ENCODE measurements around the gene BRD3. TPM values are rescaled to one million over a fixed set of nuclear protein-coding genes. Genes with fewer than 3 reads are reported as not detected.
A peak's percentile ranks its signal among the peaks of the same experiment; 100 is the strongest.
"Not testable (repeated sequence)": the region's sequence is repeated elsewhere in the genome, so short reads cannot be mapped to it uniquely, and the experiment has no call there.

The BRD3 gene
- total and polyA plus RNA-seq, 2 donors from 2014 or later: 7.7 to 46.2 TPM

DNA sequence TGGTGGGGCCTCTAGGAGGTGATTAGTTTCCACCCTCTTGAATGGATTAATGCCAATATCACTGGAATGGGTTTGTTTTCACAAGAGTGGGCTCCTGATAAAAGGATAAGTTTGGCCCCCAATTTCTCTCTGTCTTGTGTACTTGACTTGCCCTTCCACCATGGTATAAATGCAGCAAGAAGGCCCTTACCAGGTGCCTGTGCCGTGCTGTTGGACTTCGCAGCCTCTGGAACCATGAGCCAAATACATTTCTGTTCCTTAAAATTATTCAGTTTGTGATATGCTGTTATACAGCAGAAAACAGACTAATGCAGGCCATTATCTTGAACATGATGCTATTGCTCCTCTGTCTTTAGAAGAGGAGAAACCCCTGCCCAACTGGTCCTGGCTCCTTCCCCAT lies 17.8 kb upstream of the BRD3 start:
- intact Hi-C loops (cut with DNase I): no loop called here
- no peak for FAIRE-seq
- Histone ChIP-seq H3K4me1 (ENCODE audit: control insufficient read depth in 2 of 3, insufficient read depth in 2 of 3, low read depth in 1 of 3, low read length in 3 of 3) (no peaks in the 10 kb centered on the region), H3K4me3 (ENCODE audit: low read length in 3 of 3) (no peak overlapping the region), H3K9ac (ENCODE audit: low read length in 3 of 3) (no peak overlapping the region), H3K9me3 (ENCODE audit: control insufficient read depth in 2 of 3, insufficient read depth in 1 of 3, low read length in 3 of 3) (peaks cover 0 to 3% (median 2%) of the 10 kb centered on the region in 3 donors), H3K36me3 (ENCODE audit: control insufficient read depth in 2 of 3, insufficient read depth in 3 of 3, low read length in 3 of 3) (no peaks in the 10 kb centered on the region), H3K27me3 (ENCODE audit: control insufficient read depth, insufficient read depth, low read length) (no peaks in the 10 kb centered on the region), H3K27ac (ENCODE audit: low read depth in 2 of 2, low read length in 2 of 2) (no peak overlapping the region)
- TF ChIP-seq, protein P1, sequence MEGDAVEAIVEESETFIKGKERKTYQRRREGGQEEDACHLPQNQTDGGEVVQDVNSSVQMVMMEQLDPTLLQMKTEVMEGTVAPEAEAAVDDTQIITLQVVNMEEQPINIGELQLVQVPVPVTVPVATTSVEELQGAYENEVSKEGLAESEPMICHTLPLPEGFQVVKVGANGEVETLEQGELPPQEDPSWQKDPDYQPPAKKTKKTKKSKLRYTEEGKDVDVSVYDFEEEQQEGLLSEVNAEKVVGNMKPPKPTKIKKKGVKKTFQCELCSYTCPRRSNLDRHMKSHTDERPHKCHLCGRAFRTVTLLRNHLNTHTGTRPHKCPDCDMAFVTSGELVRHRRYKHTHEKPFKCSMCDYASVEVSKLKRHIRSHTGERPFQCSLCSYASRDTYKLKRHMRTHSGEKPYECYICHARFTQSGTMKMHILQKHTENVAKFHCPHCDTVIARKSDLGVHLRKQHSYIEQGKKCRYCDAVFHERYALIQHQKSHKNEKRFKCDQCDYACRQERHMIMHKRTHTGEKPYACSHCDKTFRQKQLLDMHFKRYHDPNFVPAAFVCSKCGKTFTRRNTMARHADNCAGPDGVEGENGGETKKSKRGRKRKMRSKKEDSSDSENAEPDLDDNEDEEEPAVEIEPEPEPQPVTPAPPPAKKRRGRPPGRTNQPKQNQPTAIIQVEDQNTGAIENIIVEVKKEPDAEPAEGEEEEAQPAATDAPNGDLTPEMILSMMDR (IDR thresholded peaks at IDR 0.05; ENCODE audit: borderline replicate concordance, extremely low read depth, insufficient read depth): no peak
- DNase-seq: no peak

DNA sequence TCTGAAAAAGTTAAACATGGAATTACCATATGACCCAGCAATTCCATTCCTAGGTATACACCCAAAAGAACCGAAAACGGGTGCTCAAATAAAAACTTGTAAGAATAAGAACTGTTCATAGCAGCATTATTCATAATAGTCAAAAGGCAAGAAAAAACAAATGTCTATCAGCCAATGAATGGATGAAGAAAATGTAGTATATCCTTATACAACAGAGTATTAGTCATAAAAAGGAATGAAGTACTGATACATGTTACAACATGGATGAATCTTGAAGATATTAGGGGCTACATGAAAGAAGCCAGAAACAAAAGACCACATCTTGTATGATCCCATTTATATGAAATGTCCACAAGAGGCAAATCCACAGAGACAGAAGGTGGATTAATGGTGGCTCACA lies 15.6 kb upstream of the BRD3 start:
- TF ChIP-seq, protein P1 (IDR thresholded peaks at IDR 0.05; ENCODE audit: borderline replicate concordance, extremely low read depth, insufficient read depth): no peak
- Histone ChIP-seq H3K4me3 (ENCODE audit: low read length in 3 of 3) (no peak overlapping the region), H3K4me1 (ENCODE audit: control insufficient read depth in 2 of 3, insufficient read depth in 2 of 3, low read depth in 1 of 3, low read length in 3 of 3) (no peaks in the 10 kb centered on the region), H3K9ac (ENCODE audit: low read length in 3 of 3) (no peak overlapping the region), H3K9me3 (ENCODE audit: control insufficient read depth in 2 of 3, insufficient read depth in 1 of 3, low read length in 3 of 3) (peaks cover 0 to 8% (median 2%) of the 10 kb centered on the region in 3 donors), H3K27ac (ENCODE audit: low read depth in 2 of 2, low read length in 2 of 2) (no peak overlapping the region), H3K27me3 (ENCODE audit: control insufficient read depth, insufficient read depth, low read length) (no peaks in the 10 kb centered on the region), H3K36me3 (ENCODE audit: control insufficient read depth in 2 of 3, insufficient read depth in 3 of 3, low read length in 3 of 3) (no peaks in the 10 kb centered on the region)
- intact Hi-C loops (cut with DNase I): no loop called here
- no peak for FAIRE-seq
- no peak for DNase-seq

DNA sequence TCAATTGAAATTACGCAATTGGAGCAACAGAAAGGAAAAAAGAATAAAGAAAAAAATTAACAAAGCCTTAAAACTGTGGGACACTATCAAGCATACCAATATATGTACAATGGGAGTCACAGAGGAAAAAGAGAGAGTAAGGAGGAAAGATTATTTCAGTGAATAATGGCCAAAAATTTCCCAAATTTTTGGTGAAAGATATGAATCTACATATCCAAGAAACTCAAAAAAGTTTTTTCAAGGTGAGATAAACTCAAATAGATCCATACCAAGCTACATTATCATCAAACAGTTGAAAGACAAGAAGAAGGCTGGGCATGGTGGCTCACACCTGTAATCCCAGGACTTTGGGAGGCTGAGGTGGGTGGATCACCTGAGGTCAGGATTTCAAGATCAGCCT lies 8.8 kb upstream of the BRD3 start:
- no peak for FAIRE-seq

DNA sequence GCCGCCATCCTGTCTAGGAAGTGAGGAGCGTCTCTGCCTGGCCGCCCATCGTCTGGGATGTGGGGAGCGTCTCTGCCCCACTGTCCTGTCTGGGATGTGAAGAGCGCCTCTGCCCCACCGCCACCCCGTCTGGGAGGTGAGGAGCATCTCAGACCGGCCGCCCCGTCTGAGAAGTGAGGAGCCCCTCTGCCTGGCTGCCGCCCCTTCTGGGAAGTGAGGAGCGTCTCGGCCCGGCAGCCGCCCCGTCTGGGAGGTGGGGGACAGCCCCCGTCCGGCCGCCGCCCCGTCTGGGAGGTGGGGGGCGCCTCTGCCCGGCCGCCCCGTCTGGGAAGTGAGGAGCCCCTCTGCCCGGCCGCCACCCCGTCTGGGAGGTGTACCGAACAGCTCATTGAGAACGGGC lies 7.9 kb upstream of the BRD3 start:
- H3K27ac ChIP-seq (ENCODE audit: low read depth in 2 of 2, low read length in 2 of 2); H3K36me3 ChIP-seq (ENCODE audit: control insufficient read depth in 2 of 3, insufficient read depth in 3 of 3, low read length in 3 of 3); H3K4me1 ChIP-seq (ENCODE audit: control insufficient read depth in 2 of 3, insufficient read depth in 2 of 3, low read depth in 1 of 3, low read length in 3 of 3); FAIRE-seq; H3K4me3 ChIP-seq (ENCODE audit: low read length in 3 of 3); intact Hi-C loops (cut with DNase I); H3K9me3 ChIP-seq (ENCODE audit: control insufficient read depth in 2 of 3, insufficient read depth in 1 of 3, low read length in 3 of 3); H3K27me3 ChIP-seq (ENCODE audit: control insufficient read depth, insufficient read depth, low read length); H3K9ac ChIP-seq (ENCODE audit: low read length in 3 of 3): not testable (repeated sequence)
- peak in 1 of 5 donors; percentile 50 for DNase-seq

More for the DNA sequence above, 8.8 kb upstream of the BRD3 start:
- Histone ChIP-seq H3K27ac (ENCODE audit: low read depth in 2 of 2, low read length in 2 of 2) (no peak overlapping the region), H3K36me3 (ENCODE audit: control insufficient read depth in 2 of 3, insufficient read depth in 3 of 3, low read length in 3 of 3) (no peaks in the 10 kb centered on the region), H3K27me3 (ENCODE audit: control insufficient read depth, insufficient read depth, low read length) (no peaks in the 10 kb centered on the region), H3K9ac (ENCODE audit: low read length in 3 of 3) (no peak overlapping the region), H3K4me3 (ENCODE audit: low read length in 3 of 3) (no peak overlapping the region), H3K9me3 (ENCODE audit: control insufficient read depth in 2 of 3, insufficient read depth in 1 of 3, low read length in 3 of 3) (peaks cover 0 to 8% (median 0%) of the 10 kb centered on the region in 3 donors), H3K4me1 (ENCODE audit: control insufficient read depth in 2 of 3, insufficient read depth in 2 of 3, low read depth in 1 of 3, low read length in 3 of 3) (no peaks in the 10 kb centered on the region)
- intact Hi-C loops (cut with DNase I): no loop called here
- DNase-seq: peak in 1 of 5 donors; percentile 1
- TF ChIP-seq, protein P1 (IDR thresholded peaks at IDR 0.05; ENCODE audit: borderline replicate concordance, extremely low read depth, insufficient read depth): no peak
